Keratinocyte (primary cell): Measurements from ENCODE around the gene SIGLEC15. TPM values are rescaled to one million over a fixed set of nuclear protein-coding genes. Genes with fewer than 3 reads are reported as not detected.
"Not testable (repeated sequence)": the region's sequence is repeated elsewhere in the genome, so short reads cannot be mapped to it uniquely, and the experiment has no call there.

Experiments
- DNase-seq: peaks from one replicate; pipeline ENCODE4 v3.0.0-alpha.2; 2011; ENCODE audit warnings: low read depth, missing footprints, low spot score
- FAIRE-seq: peaks from 2 replicates; lab custom pipeline; 2011; peaks lifted over from hg19 to GRCh38; lab: Jason Lieb, UNC
- H2AFZ ChIP-seq: 2 replicates; pipeline ENCODE4 v1.6.0; 2012; ENCODE audit warnings: low read length, control low read depth, inconsistent platforms; ENCODE audit not compliant: control insufficient read depth
- H3K27ac ChIP-seq: 2 replicates; pipeline ENCODE4 v1.5.1; 2011; ENCODE audit warnings: low read length; ENCODE audit not compliant: control insufficient read depth, insufficient read depth
- H3K27me3 ChIP-seq: 3 replicates; pipeline ENCODE4 v1.6.0; 2011; ENCODE audit warnings: low read length; ENCODE audit not compliant: control insufficient read depth, insufficient read depth; ENCODE audit errors: extremely low read depth
- H3K36me3 ChIP-seq, 2 experiments: 2 replicates in 1 of 2; 3 replicates in 1 of 2; pipeline ENCODE4 v1.5.1; 2011; ENCODE audit warnings: low read length in 2 of 2, mild to moderate bottlenecking in 1 of 2; ENCODE audit not compliant: control insufficient read depth in 2 of 2, insufficient read depth in 2 of 2; ENCODE audit errors: extremely low read depth in 1 of 2
- H3K4me1 ChIP-seq: 3 replicates; pipeline ENCODE4 v1.5.1; 2011; ENCODE audit warnings: low read length; ENCODE audit not compliant: control insufficient read depth, insufficient read depth; ENCODE audit errors: extremely low read depth
- H3K4me2 ChIP-seq: 3 replicates; pipeline ENCODE4 v1.6.0; 2011; ENCODE audit warnings: low read depth, low read length; ENCODE audit not compliant: control insufficient read depth, insufficient read depth; ENCODE audit errors: extremely low read depth
- H3K4me3 ChIP-seq, 3 experiments: fragments of 200-600 bp in 1 of 3; sonication (generic) in 1 of 3; 2 replicates in 2 of 3; 3 replicates in 1 of 3; pipeline ENCODE4 v1.5.1; 2011 to 2016; ENCODE audit warnings: low read length in 3 of 3, mild to moderate bottlenecking in 3 of 3, control low read depth in 2 of 3, inconsistent platforms in 1 of 3, low read depth in 1 of 3, mixed read lengths in 1 of 3, mixed run types in 1 of 3, moderate library complexity in 1 of 3; ENCODE audit not compliant: control insufficient read depth in 2 of 3, insufficient read depth in 2 of 3; ENCODE audit errors: extremely low read depth in 1 of 3
- H3K79me2 ChIP-seq: 2 replicates; pipeline ENCODE4 v1.6.0; 2012; ENCODE audit warnings: low read length; ENCODE audit not compliant: control insufficient read depth, insufficient read depth
- H3K9ac ChIP-seq: 3 replicates; pipeline ENCODE4 v1.6.0; 2011; ENCODE audit warnings: low read length; ENCODE audit not compliant: control insufficient read depth, insufficient read depth; ENCODE audit errors: extremely low read depth
- H3K9me1 ChIP-seq: 3 replicates; pipeline ENCODE4 v1.6.0; 2011; ENCODE audit warnings: low read length; ENCODE audit not compliant: control insufficient read depth, insufficient read depth; ENCODE audit errors: extremely low read depth
- H3K9me3 ChIP-seq: 2 replicates; pipeline ENCODE4 v1.5.1; 2012; ENCODE audit warnings: low read depth, low read length; ENCODE audit not compliant: control insufficient read depth
- H4K20me1 ChIP-seq: 3 replicates; pipeline ENCODE4 v1.6.0; 2011; ENCODE audit warnings: low read length; ENCODE audit not compliant: control insufficient read depth, insufficient read depth; ENCODE audit errors: extremely low read depth
- EZH2 ChIP-seq: IDR thresholded peaks from one replicate; pipeline ENCODE4 v1.6.1; 2012; ENCODE audit warnings: inconsistent platforms, mild to moderate bottlenecking, low read length, moderate library complexity
- dilution Hi-C: fragments of 300-500 bp; cut with MboI; formaldehyde crosslinking; loops from one replicate; pipeline ENCODE4 v1.7.0; 2020; ENCODE audit warnings: low sequenced_read_pairs; ENCODE audit not compliant: extremely low pct_ligation_motif_present
- polyA plus RNA-seq, 5 experiments: library from polyadenylated mRNA; depleted of rRNA in 3 of 5; stranded (reverse) in 3 of 5; stranded (forward) in 1 of 5; unstranded in 1 of 5; fragments of >200 nt; gene quantifications; 1 replicate in 1 of 5; 2 replicates in 3 of 5; 3 replicates in 1 of 5; pipeline versions ENCODE4 v1.2.1 to v1.2.3, GENCODE V29; 2011 to 2012; ENCODE audit warnings: missing spikeins in 2 of 5, low read depth in 1 of 5, low replicate concordance in 1 of 5
- TF ChIP-seq, protein P1 (sequence below), 3 experiments: IDR thresholded peaks in 1 of 3; conservative IDR thresholded peaks in 1 of 3; optimal IDR thresholded peaks in 1 of 3; 2 replicates in 2 of 3; 3 replicates in 1 of 3; pipeline versions ENCODE3 to v1.5.1; 2011; ENCODE audit warnings: low read length in 3 of 3, mild to moderate bottlenecking in 3 of 3, moderate library complexity in 2 of 3, control low read depth in 1 of 3, inconsistent platforms in 1 of 3; ENCODE audit not compliant: insufficient read depth in 2 of 3; ENCODE audit errors: extremely low read depth in 1 of 3

The SIGLEC15 gene
- polyA plus RNA-seq, 1 donor (not counting 4 experiments of a cell fraction or from before 2014, with no cell fraction given), result not detected

DNA sequence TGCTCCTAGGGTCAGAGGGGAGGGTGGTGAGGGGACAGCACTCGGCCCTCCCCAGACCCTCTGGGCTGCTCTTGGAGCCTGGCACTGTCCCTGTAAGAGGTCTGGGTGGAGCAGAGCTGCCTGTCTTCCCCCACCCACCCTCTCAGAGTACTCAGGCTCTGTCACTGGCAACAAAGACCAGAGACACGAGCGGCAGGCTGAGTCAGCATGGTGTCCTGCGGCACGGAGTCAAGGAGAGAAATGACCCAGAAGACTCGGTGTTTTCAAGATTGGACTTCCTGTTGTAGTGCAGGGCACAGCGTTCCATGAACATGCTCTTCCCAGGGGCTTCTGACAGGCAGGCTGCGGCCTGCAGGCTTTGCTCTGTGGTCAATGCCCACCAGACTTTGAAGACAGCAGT is 19.9 kb downstream of the SIGLEC15 start:
- Histone ChIP-seq H3K36me3 (peaks cover 7% of the 10 kb centered on the region in 2 experiments), H4K20me1 (no peaks in the 10 kb centered on the region), H3K9me3 (no peaks in the 10 kb centered on the region), H3K9me1 (no peaks in the 10 kb centered on the region), H3K4me2 (no peak overlapping the region), H3K27me3 (no peaks in the 10 kb centered on the region), H3K9ac (no peak overlapping the region), H3K4me3 (no peak overlapping the region), H3K27ac (no peak overlapping the region), H2AFZ (no peak overlapping the region), H3K4me1 (peaks cover under 1% of the 10 kb centered on the region), H3K79me2 (no peaks in the 10 kb centered on the region)
- dilution Hi-C loops, result no loop called here
- TF ChIP-seq, protein P1, sequence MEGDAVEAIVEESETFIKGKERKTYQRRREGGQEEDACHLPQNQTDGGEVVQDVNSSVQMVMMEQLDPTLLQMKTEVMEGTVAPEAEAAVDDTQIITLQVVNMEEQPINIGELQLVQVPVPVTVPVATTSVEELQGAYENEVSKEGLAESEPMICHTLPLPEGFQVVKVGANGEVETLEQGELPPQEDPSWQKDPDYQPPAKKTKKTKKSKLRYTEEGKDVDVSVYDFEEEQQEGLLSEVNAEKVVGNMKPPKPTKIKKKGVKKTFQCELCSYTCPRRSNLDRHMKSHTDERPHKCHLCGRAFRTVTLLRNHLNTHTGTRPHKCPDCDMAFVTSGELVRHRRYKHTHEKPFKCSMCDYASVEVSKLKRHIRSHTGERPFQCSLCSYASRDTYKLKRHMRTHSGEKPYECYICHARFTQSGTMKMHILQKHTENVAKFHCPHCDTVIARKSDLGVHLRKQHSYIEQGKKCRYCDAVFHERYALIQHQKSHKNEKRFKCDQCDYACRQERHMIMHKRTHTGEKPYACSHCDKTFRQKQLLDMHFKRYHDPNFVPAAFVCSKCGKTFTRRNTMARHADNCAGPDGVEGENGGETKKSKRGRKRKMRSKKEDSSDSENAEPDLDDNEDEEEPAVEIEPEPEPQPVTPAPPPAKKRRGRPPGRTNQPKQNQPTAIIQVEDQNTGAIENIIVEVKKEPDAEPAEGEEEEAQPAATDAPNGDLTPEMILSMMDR (optimal IDR thresholded peaks at IDR 0.05 in 1 of 3, IDR thresholded peaks at IDR 0.05 in 1 of 3, conservative IDR thresholded peaks at IDR 0.05 in 1 of 3; ENCODE audit: extremely low read depth in 1 of 3, insufficient read depth in 2 of 3, low read length in 3 of 3), result no peak
- TF ChIP-seq EZH2, result no peak
- FAIRE-seq, result no peak
- DNase-seq, result no peak

DNA sequence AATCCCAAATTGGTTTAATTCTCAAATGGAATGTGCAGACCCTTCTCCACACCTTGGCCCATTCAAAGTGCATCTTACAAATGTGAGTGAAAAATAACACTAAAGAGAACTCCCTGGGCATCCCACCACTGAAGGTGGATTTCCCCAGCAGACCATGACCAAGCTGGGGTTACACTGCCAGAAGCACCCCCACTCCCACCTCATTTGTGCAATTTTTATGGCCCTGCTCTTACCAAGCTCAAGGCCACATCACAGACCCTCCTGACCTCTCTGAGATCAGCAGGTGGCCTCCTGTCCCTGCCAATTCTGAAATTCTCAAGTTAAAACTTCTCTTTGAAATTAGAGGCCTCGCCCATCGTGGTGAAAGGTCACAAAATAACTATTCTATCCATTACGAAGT is 21.6 kb downstream of the SIGLEC15 start:
- no peak for FAIRE-seq
- TF ChIP-seq, protein P1 (optimal IDR thresholded peaks at IDR 0.05 in 1 of 3, IDR thresholded peaks at IDR 0.05 in 1 of 3, conservative IDR thresholded peaks at IDR 0.05 in 1 of 3; ENCODE audit: extremely low read depth in 1 of 3, insufficient read depth in 2 of 3, low read length in 3 of 3), result no peak
- TF ChIP-seq EZH2, result no peak
- Histone ChIP-seq H3K9ac (no peak overlapping the region), H4K20me1 (no peaks in the 10 kb centered on the region), H3K4me2 (no peak overlapping the region), H2AFZ (no peak overlapping the region), H3K9me3 (no peaks in the 10 kb centered on the region), H3K79me2 (no peaks in the 10 kb centered on the region), H3K4me3 (no peak overlapping the region), H3K36me3 (peaks cover 7 to 10% of the 10 kb centered on the region in 2 experiments), H3K9me1 (no peaks in the 10 kb centered on the region), H3K27me3 (no peaks in the 10 kb centered on the region), H3K4me1 (no peaks in the 10 kb centered on the region), H3K27ac (no peak overlapping the region)
- dilution Hi-C loops, result no loop called here
- no peak for DNase-seq

- H3K4me2 ChIP-seq, H3K4me1 ChIP-seq, H3K27me3 ChIP-seq, H4K20me1 ChIP-seq, FAIRE-seq, H3K9me3 ChIP-seq, H3K27ac ChIP-seq, DNase-seq, dilution Hi-C loops, H3K4me3 ChIP-seq, H3K9me1 ChIP-seq, H3K79me2 ChIP-seq, H3K9ac ChIP-seq, H2AFZ ChIP-seq: not testable (repeated sequence)
- H3K36me3 ChIP-seq, result peaks cover 7 to 19% of the 10 kb centered on the region in 2 experiments
Observed at GRCh38 chr18:45848643-45849042, 23.2 kb downstream of the SIGLEC15 start.
